Spleen (tissue), 11 donors: ENCODE results near the gene GNAO1. TPM values are rescaled to one million over a fixed set of nuclear protein-coding genes. Genes with fewer than 3 reads are reported as not detected.

ENCODE experiments used
- DNase-seq: peaks from one replicate; pipeline ENCODE4 v3.0.0-alpha.2; 2020
- H3K27ac ChIP-seq, 8 donors: fragments of 200-600 bp; sonication (generic) in 7 of 8; 1 replicate in 4 of 8; 2 replicates in 4 of 8; pipeline versions ENCODE4 v1.5.0 to v1.8.0; 2016 to 2021; ENCODE audit warnings: inconsistent platforms in 4 of 8, mild to moderate bottlenecking in 4 of 8, moderate library complexity in 1 of 8
- H3K27me3 ChIP-seq, 7 donors: fragments of 200-600 bp; sonication (generic) in 6 of 7; replicated peaks in 1 of 7; 1 replicate in 4 of 7; 2 replicates in 3 of 7; pipeline versions ENCODE4 v1.5.0 to v1.8.0; 2016 to 2021; ENCODE audit warnings: inconsistent platforms in 3 of 7, mild to moderate bottlenecking in 1 of 7
- H3K36me3 ChIP-seq, 6 donors: fragments of 200-600 bp; sonication (generic) in 5 of 6; 1 replicate in 4 of 6; 2 replicates in 2 of 6; pipeline versions ENCODE4 v1.5.0 to v1.8.0; 2016 to 2021; ENCODE audit warnings: inconsistent platforms in 2 of 6
- H3K4me1 ChIP-seq, 6 donors: fragments of 200-600 bp; sonication (generic) in 5 of 6; 1 replicate in 3 of 6; 2 replicates in 3 of 6; pipeline versions ENCODE4 v1.5.0 to v1.8.0; 2016 to 2021; ENCODE audit warnings: inconsistent platforms in 3 of 6
- H3K4me3 ChIP-seq, 8 donors: fragments of 200-600 bp; sonication (generic) in 7 of 8; 1 replicate in 4 of 8; 2 replicates in 4 of 8; pipeline versions ENCODE4 v1.5.0 to v1.8.0; 2016 to 2021; ENCODE audit warnings: inconsistent platforms in 4 of 8, mild to moderate bottlenecking in 4 of 8, moderate library complexity in 2 of 8
- H3K9me3 ChIP-seq, 8 donors: fragments of 200-600 bp; sonication (generic) in 7 of 8; 1 replicate in 4 of 8; 2 replicates in 4 of 8; pipeline versions ENCODE4 v1.5.0 to v1.8.0; 2016 to 2021; ENCODE audit warnings: inconsistent platforms in 4 of 8
- POLR2A ChIP-seq, 3 donors: fragments of 450-650 bp; IDR thresholded peaks; one replicate each; pipeline ENCODE4 v1.5.1; 2017; ENCODE audit warnings: antibody characterized with exemption in 3 of 3, mild to moderate bottlenecking in 1 of 3
- POLR2AphosphoS5 ChIP-seq, 3 donors: sonication (generic); formaldehyde crosslinking; IDR thresholded peaks; one replicate each; pipeline ENCODE4 v1.5.1; 2017; ENCODE audit warnings: antibody characterized with exemption in 3 of 3
- WGBS, 5 donors: extraction: QIAGEN DNeasy Blood & Tissue Kit in 3 of 5; methylation state at CpG; one replicate each; pipeline versions ENCODE4 v1.1.5 to v1.1.7; 2013 to 2018; 5-methylcytosine and 5-hydroxymethylcytosine counted together
- intact Hi-C: fragments of 100-400 bp; cut with DNase I; formaldehyde crosslinking; loops from one replicate; pipeline ENCODE4 v1.15.0; 2023; ENCODE audit warnings: low total_unique reads
- polyA plus RNA-seq, 3 donors: library from polyadenylated mRNA; stranded (reverse); fragments of 200-250 nt; gene quantifications; one replicate each; pipeline ENCODE4 v1.2.1, GENCODE V29; 2013
- total RNA-seq, 7 donors: library from RNA; depleted of rRNA in 3 of 7; stranded (reverse); fragments of >200 nt in 3 of 7; fragmentation: NEBNext Ultra II Directional in 4 of 7; extraction: Animal tissue kit (Norgen Biotek cat#: 25700) in 4 of 7; gene quantifications; one replicate each; pipeline versions ENCODE4 v1.1.0 to v1.2.1, GENCODE V29; 2016 to 2021
- TF ChIP-seq, protein P1 (sequence below), 11 experiments: fragments of 200-600 bp in 7 of 11; fragments of 450-650 bp in 4 of 11; sonication (generic) in 4 of 11; IDR thresholded peaks in 8 of 11; conservative IDR thresholded peaks in 3 of 11; 1 replicate in 7 of 11; 2 replicates in 4 of 11; pipeline versions ENCODE4 v1.4.0 to v1.8.0; 2016 to 2021; ENCODE audit warnings: antibody characterized with exemption in 11 of 11, inconsistent platforms in 4 of 11, mild to moderate bottlenecking in 1 of 11
- donor health status: healthy with polysubstance abuse.
- donor health status: DM: no; HTN: no; CAD: no; lungs with moderate emphysema.
- donor health status: DM: no; HTN: no; CAD: no.
- donor health status: Bipolar disorder and iron deficiency.
- donor health status: healthy.
- donor health status: DM: no; HTN: no; CAD: no.
- donor health status: DM: yes; HTN: yes; CAD: no.

Gene GNAO1
- total and polyA plus RNA-seq, 10 donors, result 0.32 to 7.9 (median 4.7) TPM

DNA sequence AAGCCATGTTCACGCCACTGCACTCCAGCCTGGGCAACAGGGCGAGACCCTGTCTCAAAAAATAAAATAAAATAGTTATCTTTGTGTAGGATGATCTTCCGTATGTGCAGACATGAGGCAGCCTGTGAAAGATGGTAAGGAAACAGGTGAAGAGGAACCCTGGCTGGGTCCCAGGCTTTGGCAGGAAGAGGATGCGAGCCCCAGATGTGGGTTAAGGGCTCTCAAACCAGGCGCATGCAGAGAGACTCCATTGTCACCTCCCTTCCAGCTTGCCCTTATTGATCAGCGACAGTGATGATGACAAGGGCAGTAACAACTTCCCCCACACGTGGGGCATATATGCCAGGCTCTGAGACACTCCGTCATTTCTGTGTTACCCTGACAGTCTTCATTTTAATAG lies 106.8 kb downstream of the GNAO1 start:
- no peak for TF ChIP-seq POLR2AphosphoS5 (IDR thresholded peaks at IDR 0.05)
- no peak for TF ChIP-seq POLR2A (IDR thresholded peaks at IDR 0.05)
- TF ChIP-seq, protein P1, sequence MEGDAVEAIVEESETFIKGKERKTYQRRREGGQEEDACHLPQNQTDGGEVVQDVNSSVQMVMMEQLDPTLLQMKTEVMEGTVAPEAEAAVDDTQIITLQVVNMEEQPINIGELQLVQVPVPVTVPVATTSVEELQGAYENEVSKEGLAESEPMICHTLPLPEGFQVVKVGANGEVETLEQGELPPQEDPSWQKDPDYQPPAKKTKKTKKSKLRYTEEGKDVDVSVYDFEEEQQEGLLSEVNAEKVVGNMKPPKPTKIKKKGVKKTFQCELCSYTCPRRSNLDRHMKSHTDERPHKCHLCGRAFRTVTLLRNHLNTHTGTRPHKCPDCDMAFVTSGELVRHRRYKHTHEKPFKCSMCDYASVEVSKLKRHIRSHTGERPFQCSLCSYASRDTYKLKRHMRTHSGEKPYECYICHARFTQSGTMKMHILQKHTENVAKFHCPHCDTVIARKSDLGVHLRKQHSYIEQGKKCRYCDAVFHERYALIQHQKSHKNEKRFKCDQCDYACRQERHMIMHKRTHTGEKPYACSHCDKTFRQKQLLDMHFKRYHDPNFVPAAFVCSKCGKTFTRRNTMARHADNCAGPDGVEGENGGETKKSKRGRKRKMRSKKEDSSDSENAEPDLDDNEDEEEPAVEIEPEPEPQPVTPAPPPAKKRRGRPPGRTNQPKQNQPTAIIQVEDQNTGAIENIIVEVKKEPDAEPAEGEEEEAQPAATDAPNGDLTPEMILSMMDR (IDR thresholded peaks at IDR 0.05 in 8 of 11, conservative IDR thresholded peaks at IDR 0.05 in 3 of 11), result no peak
- 44 to 61% (median 49%) methylated on average over 8 of the region's 8 CpGs for WGBS, 5 donors
- no peaks in the 10 kb centered on the region for H3K36me3 ChIP-seq
- no peak overlapping the region for H3K4me3 ChIP-seq
- H3K9me3 ChIP-seq, result no peaks in the 10 kb centered on the region
- peaks cover 0 to 26% (median 2%) of the 10 kb centered on the region in 6 donors for H3K4me1 ChIP-seq
- peaks cover 0 to 10% (median 0%) of the 10 kb centered on the region in 7 donors for H3K27me3 ChIP-seq
- DNase-seq, result no peak
- no peak overlapping the region for H3K27ac ChIP-seq
- intact Hi-C loops, result no loop called here

DNA sequence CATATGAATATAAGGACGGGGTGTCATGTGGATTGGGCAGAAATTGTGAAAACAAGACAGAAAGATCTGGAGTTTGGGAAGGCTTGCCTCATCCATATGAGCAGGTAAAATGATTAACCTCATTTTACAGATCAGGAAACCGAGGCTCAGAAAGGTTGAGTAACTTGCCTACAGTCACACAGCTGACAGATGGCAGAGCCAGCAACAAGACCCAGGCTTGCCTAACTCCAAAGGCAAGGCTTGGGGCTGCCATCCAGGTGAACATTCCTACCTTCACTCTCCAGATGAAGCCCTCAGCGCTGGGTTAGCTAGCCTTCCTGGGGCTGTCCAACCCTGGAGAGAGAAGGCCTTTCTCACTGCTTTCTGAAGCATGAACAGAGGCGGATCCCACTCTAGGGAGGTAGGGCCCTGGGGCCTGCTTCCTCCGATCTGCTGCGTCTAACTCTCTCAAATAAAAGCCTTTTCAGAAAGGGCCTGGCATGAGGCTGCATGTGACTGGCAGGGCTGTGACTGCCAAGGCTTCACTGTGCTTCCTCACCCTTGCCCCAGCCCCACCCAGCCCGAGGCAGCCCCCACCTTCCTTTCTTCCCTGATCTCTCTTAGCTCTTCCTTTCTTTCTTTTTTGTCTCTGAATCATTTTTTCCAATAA lies 107.8 kb downstream of the GNAO1 start:
- no peak for DNase-seq
- TF ChIP-seq POLR2A (IDR thresholded peaks at IDR 0.05), result no peak
- no peak for TF ChIP-seq POLR2AphosphoS5 (IDR thresholded peaks at IDR 0.05)
- TF ChIP-seq, protein P1 (IDR thresholded peaks at IDR 0.05 in 8 of 11, conservative IDR thresholded peaks at IDR 0.05 in 3 of 11), result no peak
- no peaks in the 10 kb centered on the region for H3K9me3 ChIP-seq
- 54 to 63% (median 57%) methylated on average over 7 of the region's 7 CpGs for WGBS, 5 donors
- H3K27ac ChIP-seq, result peak overlapping the region in 1 of 8 donors; percentile 12
- intact Hi-C loops, result no loop called here
- no peak overlapping the region for H3K4me3 ChIP-seq
- H3K27me3 ChIP-seq, result peaks cover 0 to 10% (median 0%) of the 10 kb centered on the region in 7 donors
- H3K36me3 ChIP-seq, result no peaks in the 10 kb centered on the region
- peaks cover 0 to 26% (median 2%) of the 10 kb centered on the region in 6 donors for H3K4me1 ChIP-seq

DNA sequence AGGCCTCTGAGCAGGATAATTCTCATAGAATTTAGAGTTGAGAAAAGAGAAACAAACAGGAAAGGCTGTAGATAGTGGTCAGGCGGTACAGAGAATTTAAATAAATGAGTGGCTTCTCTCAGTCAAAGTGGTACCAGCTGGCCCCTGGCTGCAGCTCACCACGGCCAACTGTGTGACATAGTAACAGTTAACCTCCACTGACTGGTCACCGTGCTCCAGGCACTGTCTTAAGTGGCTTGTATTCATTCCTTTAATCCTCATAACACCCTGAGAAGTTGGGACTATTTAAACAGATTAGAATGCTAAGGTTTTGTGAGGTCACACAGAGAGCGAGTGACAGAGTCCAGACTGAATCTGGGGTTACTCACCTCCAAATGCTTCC lies 108.9 kb downstream of the GNAO1 start:
- intact Hi-C loops, result no loop called here
- 65 to 83% (median 73%) methylated on average over 4 of the region's 4 CpGs for WGBS, 5 donors

More for the DNA sequence above, 108.9 kb downstream of the GNAO1 start:
- H3K36me3 ChIP-seq, result no peaks in the 10 kb centered on the region
- TF ChIP-seq, protein P1 (IDR thresholded peaks at IDR 0.05 in 8 of 11, conservative IDR thresholded peaks at IDR 0.05 in 3 of 11), result no peak
- TF ChIP-seq POLR2A (IDR thresholded peaks at IDR 0.05) (no peak), POLR2AphosphoS5 (IDR thresholded peaks at IDR 0.05) (no peak)
- H3K27ac ChIP-seq, result no peak overlapping the region
- H3K4me3 ChIP-seq, result no peak overlapping the region
- peak; percentile 31 for DNase-seq
- peaks cover 0 to 7% (median 0%) of the 10 kb centered on the region in 7 donors for H3K27me3 ChIP-seq
- no peaks in the 10 kb centered on the region for H3K9me3 ChIP-seq
- peaks cover 0 to 23% (median 2%) of the 10 kb centered on the region in 6 donors for H3K4me1 ChIP-seq
